Cardiac muscle cell (in vitro differentiated cells and primary cell): ENCODE measurements around the gene ARL15. TPM values are rescaled to one million over a fixed set of nuclear protein-coding genes. Genes with fewer than 3 reads are reported as not detected.

Experiments used
- DNase-seq, 2 donors: peaks; one replicate each; pipeline versions ENCODE4 v3.0.0 to v3.0.0-alpha.2; 2010 to 2017; ENCODE audit warnings: low read depth in 1 of 2, low spot score in 1 of 2
- H3K27ac ChIP-seq: fragments of 200-600 bp; sonication (generic); 2 replicates; pipeline ENCODE4 v1.5.1; 2016
- H3K27me3 ChIP-seq: fragments of 200-600 bp; sonication (generic); 2 replicates; pipeline ENCODE4 v1.6.0; 2016; ENCODE audit warnings: control low read depth
- H3K36me3 ChIP-seq: fragments of 200-600 bp; sonication (generic); 2 replicates; pipeline ENCODE4 v1.5.1; 2016; ENCODE audit warnings: control low read depth
- H3K4me1 ChIP-seq: fragments of 200-600 bp; sonication (generic); 2 replicates; pipeline ENCODE4 v1.8.1; 2017; ENCODE audit warnings: low read depth, mild to moderate bottlenecking, mixed run types
- H3K4me3 ChIP-seq: fragments of 200-600 bp; sonication (generic); 2 replicates; pipeline ENCODE4 v1.5.1; 2016; ENCODE audit warnings: mild to moderate bottlenecking
- H3K9me3 ChIP-seq: fragments of 200-600 bp; sonication (generic); 2 replicates; pipeline ENCODE4 v1.5.1; 2017; ENCODE audit warnings: low read depth, mild to moderate bottlenecking, control low read depth
- polyA plus RNA-seq: library from polyadenylated mRNA; unstranded; fragments of >200 nt; fragmentation: Nextera tagmentation; extraction: Ambion mirVana; gene quantifications from 2 replicates; pipeline ENCODE4 v1.2.1, GENCODE V29; 2016
- total RNA-seq: library from RNA; depleted of rRNA; stranded (reverse); fragments of >200 nt; gene quantifications from 2 replicates; pipeline ENCODE4 v1.2.3, GENCODE V29; 2016
- TF ChIP-seq, protein P1 (sequence below): IDR thresholded peaks from 2 replicates; pipeline ENCODE4 v1.5.1; 2012; ENCODE audit warnings: low read depth, mild to moderate bottlenecking, low read length

Gene ARL15
- total and polyA plus RNA-seq, 2 experiments from 2014 or later: 23.2 to 27.4 TPM

DNA sequence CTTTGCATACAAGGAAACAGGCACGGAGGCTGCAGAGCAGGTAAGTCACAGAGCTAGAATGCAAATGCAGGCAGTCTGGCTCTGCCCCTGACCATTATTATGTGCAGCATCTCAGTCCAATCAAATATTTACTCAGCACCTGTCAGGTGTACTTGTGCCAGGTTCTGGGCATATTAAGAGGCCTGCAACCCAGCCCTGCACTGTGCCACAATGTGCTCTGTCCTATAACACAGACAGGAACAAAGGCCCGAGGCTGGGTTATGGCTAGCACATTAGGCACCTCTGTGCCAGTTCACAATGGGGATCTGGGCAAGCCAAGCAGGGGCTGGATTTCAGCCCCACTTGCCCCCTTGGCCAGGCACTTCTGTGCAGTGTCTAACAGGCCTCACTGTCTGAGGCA is 14.0 kb downstream of the ARL15 start:
- H3K36me3 ChIP-seq: no peaks in the 10 kb centered on the region
- DNase-seq: no peak
- H3K4me1 ChIP-seq: peaks cover 38% of the 10 kb centered on the region
- H3K27ac ChIP-seq: peak overlapping the region; percentile 88
- H3K27me3 ChIP-seq: no peaks in the 10 kb centered on the region
- H3K4me3 ChIP-seq: no peak overlapping the region
- TF ChIP-seq, protein P1, sequence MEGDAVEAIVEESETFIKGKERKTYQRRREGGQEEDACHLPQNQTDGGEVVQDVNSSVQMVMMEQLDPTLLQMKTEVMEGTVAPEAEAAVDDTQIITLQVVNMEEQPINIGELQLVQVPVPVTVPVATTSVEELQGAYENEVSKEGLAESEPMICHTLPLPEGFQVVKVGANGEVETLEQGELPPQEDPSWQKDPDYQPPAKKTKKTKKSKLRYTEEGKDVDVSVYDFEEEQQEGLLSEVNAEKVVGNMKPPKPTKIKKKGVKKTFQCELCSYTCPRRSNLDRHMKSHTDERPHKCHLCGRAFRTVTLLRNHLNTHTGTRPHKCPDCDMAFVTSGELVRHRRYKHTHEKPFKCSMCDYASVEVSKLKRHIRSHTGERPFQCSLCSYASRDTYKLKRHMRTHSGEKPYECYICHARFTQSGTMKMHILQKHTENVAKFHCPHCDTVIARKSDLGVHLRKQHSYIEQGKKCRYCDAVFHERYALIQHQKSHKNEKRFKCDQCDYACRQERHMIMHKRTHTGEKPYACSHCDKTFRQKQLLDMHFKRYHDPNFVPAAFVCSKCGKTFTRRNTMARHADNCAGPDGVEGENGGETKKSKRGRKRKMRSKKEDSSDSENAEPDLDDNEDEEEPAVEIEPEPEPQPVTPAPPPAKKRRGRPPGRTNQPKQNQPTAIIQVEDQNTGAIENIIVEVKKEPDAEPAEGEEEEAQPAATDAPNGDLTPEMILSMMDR: no peak
- H3K9me3 ChIP-seq: no peaks in the 10 kb centered on the region

DNA sequence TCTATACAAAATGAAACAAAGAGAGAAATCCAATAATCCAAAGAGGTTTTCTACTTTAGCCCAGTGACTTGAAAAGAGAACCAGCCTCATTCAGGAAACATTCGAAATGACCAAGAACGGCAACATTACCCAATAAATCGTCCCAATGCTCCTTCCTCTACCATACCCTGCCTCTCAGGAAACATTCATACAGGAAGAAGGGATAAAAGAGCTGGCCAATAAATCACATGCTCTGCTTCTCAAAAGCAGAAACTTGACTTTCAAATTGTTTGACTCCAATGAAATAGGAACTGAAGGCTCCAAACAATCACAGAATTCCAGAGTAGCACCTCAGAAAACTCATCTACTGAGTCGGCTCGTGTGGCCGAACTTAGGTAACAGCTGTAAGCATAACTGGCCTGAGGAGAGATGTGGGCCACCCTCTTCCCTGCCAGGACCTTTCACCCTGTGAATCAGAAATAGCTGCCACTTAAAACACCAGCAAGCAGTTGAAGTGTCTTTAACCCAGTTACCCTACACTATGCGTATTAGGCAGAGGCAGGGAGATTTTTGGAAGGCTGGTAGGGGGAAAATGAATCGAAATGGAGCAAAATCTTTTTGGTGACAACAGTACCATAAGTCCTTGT is 14.6 kb downstream of the ARL15 start:
- Histone ChIP-seq H3K27me3 (no peaks in the 10 kb centered on the region), H3K4me1 (peaks cover 37% of the 10 kb centered on the region), H3K36me3 (no peaks in the 10 kb centered on the region), H3K9me3 (no peaks in the 10 kb centered on the region), H3K27ac (peak overlapping the region; percentile 88), H3K4me3 (no peak overlapping the region)
- TF ChIP-seq, protein P1: no peak
- peak in 1 of 2 donors; percentile 70 for DNase-seq

DNA sequence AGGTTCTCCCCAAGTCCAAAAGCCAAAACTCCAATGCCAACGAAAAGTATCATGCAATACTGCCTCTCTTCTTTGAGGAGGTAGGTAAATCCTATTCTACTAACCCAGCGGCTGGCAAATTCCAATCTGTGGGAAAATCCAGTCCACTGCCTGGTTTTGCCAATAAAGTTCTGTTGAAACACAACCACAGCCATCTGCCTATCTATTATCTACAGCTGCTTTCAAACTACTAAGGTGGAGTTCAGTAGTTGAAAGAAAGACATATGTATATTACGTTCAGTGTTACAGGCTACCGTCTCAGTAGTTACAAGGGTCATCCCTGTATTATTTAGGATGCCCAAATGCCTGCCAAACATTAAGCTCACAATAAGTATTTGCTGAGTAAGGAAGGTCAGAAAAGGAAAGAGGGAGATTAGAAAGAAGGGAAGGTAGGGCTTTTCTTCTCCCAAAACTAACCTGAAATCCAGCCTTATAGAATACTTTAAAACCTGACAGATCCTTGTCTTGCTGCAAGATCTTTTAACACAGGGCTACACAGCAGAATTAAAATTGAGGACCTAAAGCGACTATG is 16.2 kb downstream of the ARL15 start:
- no peak for DNase-seq
- Histone ChIP-seq H3K27ac (no peak overlapping the region), H3K27me3 (no peaks in the 10 kb centered on the region), H3K36me3 (no peaks in the 10 kb centered on the region), H3K4me1 (peaks cover 37% of the 10 kb centered on the region), H3K9me3 (no peaks in the 10 kb centered on the region), H3K4me3 (no peak overlapping the region)
- TF ChIP-seq, protein P1: no peak

DNA sequence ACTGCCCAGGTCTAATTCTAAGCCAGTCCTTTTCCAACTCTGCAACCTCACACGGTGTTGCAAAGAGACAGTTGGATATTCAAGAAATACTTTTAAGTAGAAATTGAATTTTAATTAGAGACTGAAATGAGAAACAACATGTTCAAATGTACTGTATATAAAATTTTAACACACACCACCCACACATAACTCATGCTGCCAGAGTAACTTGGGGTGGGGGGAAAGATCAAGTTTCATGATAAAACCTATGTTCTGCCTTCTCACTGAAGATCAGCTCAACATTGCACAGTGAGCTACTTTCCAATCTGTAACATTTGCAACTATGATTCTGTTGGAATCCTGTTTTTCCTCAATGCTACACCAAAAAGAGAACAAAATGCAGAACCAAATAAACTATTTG is 17.5 kb downstream of the ARL15 start:
- Histone ChIP-seq H3K27me3 (no peaks in the 10 kb centered on the region), H3K36me3 (no peaks in the 10 kb centered on the region), H3K4me3 (no peak overlapping the region), H3K4me1 (peaks cover 37% of the 10 kb centered on the region), H3K27ac (no peak overlapping the region), H3K9me3 (no peaks in the 10 kb centered on the region)
- TF ChIP-seq, protein P1: no peak
- no peak for DNase-seq

DNA sequence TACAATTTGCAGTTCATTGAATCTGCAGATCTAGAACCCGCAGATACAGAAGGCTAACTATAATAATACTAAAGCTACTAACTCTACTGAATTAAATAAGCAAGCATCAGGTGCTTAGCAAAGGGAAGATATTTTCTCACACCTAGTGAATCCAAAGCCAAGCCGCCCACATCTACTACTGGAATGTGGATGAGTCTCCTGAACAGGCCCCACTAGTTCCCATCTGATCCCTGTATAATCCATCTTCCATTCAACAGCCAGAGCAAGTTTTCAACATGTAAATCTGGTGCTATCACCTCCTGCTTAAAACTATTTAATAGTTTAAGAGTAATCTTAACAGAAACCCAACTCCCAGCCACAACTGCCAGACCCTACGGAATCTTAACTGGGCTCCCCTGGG is 18.9 kb downstream of the ARL15 start:
- no peak overlapping the region for H3K27ac ChIP-seq
- peaks cover 27% of the 10 kb centered on the region for H3K4me1 ChIP-seq
- H3K27me3 ChIP-seq: no peaks in the 10 kb centered on the region
- no peaks in the 10 kb centered on the region for H3K36me3 ChIP-seq
- TF ChIP-seq, protein P1: no peak
- no peak overlapping the region for H3K4me3 ChIP-seq
- DNase-seq: no peak
- no peaks in the 10 kb centered on the region for H3K9me3 ChIP-seq
